ENCODE data around the gene TMEM179B. TPM values are rescaled to one million over a fixed set of nuclear protein-coding genes. Genes with fewer than 3 reads are reported as not detected.

Gene TMEM179B
- total RNA-seq, 1 experiment from 2014 or later = 51.6 TPM

GRCh38 chr11:62799486-62799885 lies 12.3 kb downstream of the TMEM179B start:
- RAD21 ChIA-PET (ENCODE audit: low non-redundant PET in 1 of 2, low total read pairs in 2 of 2, uncharacterized antibody in 2 of 2, unreplicated experiment in 2 of 2) = no interaction called here
- CTCF ChIA-PET = no interaction called here
- ATAC-seq (no peak), DNase-seq (ENCODE audit: low read depth, low spot score) (no peak)
- peaks cover 31% of the 10 kb centered on the region for H3K79me2 ChIP-seq (ENCODE audit: insufficient read depth, low read length)
- no peak overlapping the region for H3K27ac ChIP-seq (ENCODE audit: low read depth, low read length)
- H3K9me2 ChIP-seq (ENCODE audit: insufficient read depth) = no peaks in the 10 kb centered on the region
- no peak overlapping the region for H3K9ac ChIP-seq (ENCODE audit: low read length)
- POLR2A ChIA-PET = interaction anchor here (2.6 kb wide), 1 partner anchor 42 kb away, joined by 5 read pairs; no protein-coding TSS in a partner anchor
- H3K36me3 ChIP-seq (ENCODE audit: control insufficient read depth in 1 of 2, insufficient read depth in 2 of 2, low read length in 2 of 2) = peaks cover 59 to 70% of the 10 kb centered on the region in 2 experiments
- BruUV-seq (replicated peaks) = no TSS peak
- TF ChIP-seq REST (IDR thresholded peaks at IDR 0.05; ENCODE audit: low read depth) (no peak), RAD21 (IDR thresholded peaks at IDR 0.05; ENCODE audit: low read depth) (no peak), ZFX (IDR thresholded peaks at IDR 0.05) (no peak), EZH2 (IDR thresholded peaks at IDR 0.05) (no peak), SIN3A (IDR thresholded peaks at IDR 0.05; ENCODE audit: low read depth) (no peak)
- TF ChIP-seq, protein P1, sequence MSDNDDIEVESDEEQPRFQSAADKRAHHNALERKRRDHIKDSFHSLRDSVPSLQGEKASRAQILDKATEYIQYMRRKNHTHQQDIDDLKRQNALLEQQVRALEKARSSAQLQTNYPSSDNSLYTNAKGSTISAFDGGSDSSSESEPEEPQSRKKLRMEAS (IDR thresholded peaks at IDR 0.05) = no peak
- TF ChIP-seq, protein P2, sequence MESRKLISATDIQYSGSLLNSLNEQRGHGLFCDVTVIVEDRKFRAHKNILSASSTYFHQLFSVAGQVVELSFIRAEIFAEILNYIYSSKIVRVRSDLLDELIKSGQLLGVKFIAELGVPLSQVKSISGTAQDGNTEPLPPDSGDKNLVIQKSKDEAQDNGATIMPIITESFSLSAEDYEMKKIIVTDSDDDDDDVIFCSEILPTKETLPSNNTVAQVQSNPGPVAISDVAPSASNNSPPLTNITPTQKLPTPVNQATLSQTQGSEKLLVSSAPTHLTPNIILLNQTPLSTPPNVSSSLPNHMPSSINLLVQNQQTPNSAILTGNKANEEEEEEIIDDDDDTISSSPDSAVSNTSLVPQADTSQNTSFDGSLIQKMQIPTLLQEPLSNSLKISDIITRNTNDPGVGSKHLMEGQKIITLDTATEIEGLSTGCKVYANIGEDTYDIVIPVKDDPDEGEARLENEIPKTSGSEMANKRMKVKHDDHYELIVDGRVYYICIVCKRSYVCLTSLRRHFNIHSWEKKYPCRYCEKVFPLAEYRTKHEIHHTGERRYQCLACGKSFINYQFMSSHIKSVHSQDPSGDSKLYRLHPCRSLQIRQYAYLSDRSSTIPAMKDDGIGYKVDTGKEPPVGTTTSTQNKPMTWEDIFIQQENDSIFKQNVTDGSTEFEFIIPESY (IDR thresholded peaks at IDR 0.05; ENCODE audit: extremely low read depth, insufficient replicate concordance, low read length) = no peak
- intact Hi-C loops (cut with micrococcal nuclease) = no loop called here
- no peaks in the 10 kb centered on the region for H3K9me3 ChIP-seq (ENCODE audit: control insufficient read depth in 1 of 2, insufficient read depth in 1 of 2, low read depth in 1 of 2, low read length in 2 of 2)
- H3K4me3 ChIP-seq (replicated peaks in 1 of 2; ENCODE audit: low read depth in 1 of 2, low read length in 2 of 2) = no peak overlapping the region
- H3K27me3 ChIP-seq (ENCODE audit: insufficient read depth, low read length) = no peaks in the 10 kb centered on the region
- H4K20me1 ChIP-seq (ENCODE audit: insufficient read depth) = no peaks in the 10 kb centered on the region
- peaks cover 0 to 8% of the 10 kb centered on the region in 2 experiments; a peak in 2 of 4 replicates for H3K4me1 ChIP-seq (ENCODE audit: control insufficient read depth in 1 of 2, insufficient read depth in 2 of 2, low read length in 2 of 2)
- no peak overlapping the region for H2AFZ ChIP-seq (ENCODE audit: low read depth, low read length, poor library complexity, severe bottlenecking)
- no peak overlapping the region for H3K4me2 ChIP-seq (ENCODE audit: low read length)
